Gastrocnemius medialis (tissue), 4 donors: ENCODE results near the gene PSMG2.

Experiments
- POLR2A ChIP-seq, 2 donors: fragments of 450-650 bp; IDR thresholded peaks; one replicate each; pipeline ENCODE4 v1.6.1; 2017; ENCODE audit warnings: antibody characterized with exemption in 2 of 2, mild to moderate bottlenecking in 2 of 2, moderate library complexity in 2 of 2
- TF ChIP-seq, protein P1 (sequence below), 5 experiments: fragments of 450-650 bp in 3 of 5; fragments of 200-600 bp in 2 of 5; sonication (generic) in 2 of 5; IDR thresholded peaks in 4 of 5; conservative IDR thresholded peaks in 1 of 5; 1 replicate in 4 of 5; 2 replicates in 1 of 5; pipeline ENCODE4 v1.5.1; 2016 to 2019; ENCODE audit warnings: antibody characterized with exemption in 5 of 5, mild to moderate bottlenecking in 3 of 5, moderate library complexity in 3 of 5

DNA sequence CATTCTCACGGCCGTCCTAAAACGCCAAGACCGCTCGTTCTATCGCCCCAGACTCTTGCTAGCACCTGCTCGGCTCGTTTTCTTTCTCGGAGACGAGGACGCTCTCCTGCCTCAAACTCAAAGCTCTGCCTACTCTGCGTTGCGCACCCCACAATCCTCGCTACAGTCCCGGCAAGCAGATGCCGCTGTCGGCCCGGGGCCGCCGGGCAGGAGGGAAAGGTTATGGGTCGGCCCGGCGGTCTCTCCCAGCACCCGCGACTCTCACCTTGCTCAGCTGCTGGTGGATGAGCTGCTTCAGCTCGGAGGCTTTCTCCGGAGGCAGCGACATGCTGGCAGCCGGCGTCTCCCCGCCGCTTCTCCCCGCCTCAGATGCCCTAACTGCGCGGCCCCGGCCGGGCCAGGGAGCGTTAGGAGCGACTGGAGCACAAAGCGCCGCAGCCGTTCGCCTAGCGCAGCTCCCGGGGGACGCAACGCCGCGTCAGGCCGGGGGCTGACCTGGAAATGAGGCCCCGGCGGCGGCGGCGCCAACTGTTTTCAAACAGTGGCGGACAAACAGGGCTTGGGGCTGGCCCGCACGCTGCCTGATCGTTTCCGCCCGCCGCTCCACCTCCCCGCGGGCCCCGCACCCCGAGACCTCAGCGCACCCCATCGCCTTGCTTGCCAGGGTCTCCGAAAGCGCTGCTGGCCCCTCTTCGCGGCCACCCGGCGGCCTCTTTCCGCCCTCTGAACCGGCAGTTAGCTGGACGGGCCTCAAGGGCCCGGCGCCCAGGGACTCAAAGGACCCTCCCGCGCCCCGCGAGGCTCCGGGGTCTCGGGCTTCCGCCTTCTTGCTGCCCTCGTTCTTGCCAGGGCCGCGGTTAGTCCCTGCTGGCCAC lies at the start of gene PSMG2, which contains the start of gene CEP76:
- TF ChIP-seq POLR2A (IDR thresholded peaks at IDR 0.05) = peak; percentile 76 to 84
- TF ChIP-seq, protein P1, sequence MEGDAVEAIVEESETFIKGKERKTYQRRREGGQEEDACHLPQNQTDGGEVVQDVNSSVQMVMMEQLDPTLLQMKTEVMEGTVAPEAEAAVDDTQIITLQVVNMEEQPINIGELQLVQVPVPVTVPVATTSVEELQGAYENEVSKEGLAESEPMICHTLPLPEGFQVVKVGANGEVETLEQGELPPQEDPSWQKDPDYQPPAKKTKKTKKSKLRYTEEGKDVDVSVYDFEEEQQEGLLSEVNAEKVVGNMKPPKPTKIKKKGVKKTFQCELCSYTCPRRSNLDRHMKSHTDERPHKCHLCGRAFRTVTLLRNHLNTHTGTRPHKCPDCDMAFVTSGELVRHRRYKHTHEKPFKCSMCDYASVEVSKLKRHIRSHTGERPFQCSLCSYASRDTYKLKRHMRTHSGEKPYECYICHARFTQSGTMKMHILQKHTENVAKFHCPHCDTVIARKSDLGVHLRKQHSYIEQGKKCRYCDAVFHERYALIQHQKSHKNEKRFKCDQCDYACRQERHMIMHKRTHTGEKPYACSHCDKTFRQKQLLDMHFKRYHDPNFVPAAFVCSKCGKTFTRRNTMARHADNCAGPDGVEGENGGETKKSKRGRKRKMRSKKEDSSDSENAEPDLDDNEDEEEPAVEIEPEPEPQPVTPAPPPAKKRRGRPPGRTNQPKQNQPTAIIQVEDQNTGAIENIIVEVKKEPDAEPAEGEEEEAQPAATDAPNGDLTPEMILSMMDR (IDR thresholded peaks at IDR 0.05 in 4 of 5, conservative IDR thresholded peaks at IDR 0.05 in 1 of 5) = peak in 2 of 5 experiments; percentile 6 to 16
